GM21528 (cell line): Measurements from ENCODE around the gene ST6GALNAC2.

ENCODE experiments used
- ATAC-seq: cut with Tn5 transposase; IDR thresholded peaks from one replicate; pipeline ENCODE4 v1.9.1; 2021; ENCODE audit warnings: mild to moderate bottlenecking, moderate library complexity; ENCODE audit not compliant: unreplicated experiment, low FRiP score

The ST6GALNAC2 gene

GRCh38 chr17:76601065-76601464 lies 15.4 kb upstream of the ST6GALNAC2 start:
- ATAC-seq = no peak

GRCh38 chr17:76599694-76600460 lies 14.2 kb upstream of the ST6GALNAC2 start:
- ATAC-seq = no peak

DNA sequence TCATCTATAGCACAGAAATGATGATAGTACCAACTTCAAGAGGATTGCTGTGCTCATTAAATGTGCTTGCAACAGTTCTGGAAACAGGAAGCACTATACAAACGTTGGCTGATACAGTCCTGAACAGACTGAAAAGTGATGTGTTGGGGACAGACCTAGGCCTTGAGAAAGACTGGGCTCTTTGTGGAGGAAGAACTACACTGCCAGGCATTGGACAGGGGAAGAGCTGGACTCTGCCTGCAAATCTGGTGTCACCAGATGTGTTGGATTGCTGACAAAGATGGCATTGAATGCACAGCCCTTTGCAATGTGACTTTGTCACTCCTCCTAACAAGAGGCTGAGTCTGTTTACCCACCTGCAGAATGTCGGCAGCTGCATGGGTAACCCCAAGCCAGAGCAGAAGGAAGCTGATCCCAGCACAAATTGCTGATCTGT lies 12.4 kb upstream of the ST6GALNAC2 start:
- ATAC-seq = no peak

GRCh38 chr17:76597156-76598003 lies 11.7 kb upstream of the ST6GALNAC2 start:
- ATAC-seq = no peak

GRCh38 chr17:76594690-76595089 lies 9.0 kb upstream of the ST6GALNAC2 start:
- ATAC-seq = no peak

DNA sequence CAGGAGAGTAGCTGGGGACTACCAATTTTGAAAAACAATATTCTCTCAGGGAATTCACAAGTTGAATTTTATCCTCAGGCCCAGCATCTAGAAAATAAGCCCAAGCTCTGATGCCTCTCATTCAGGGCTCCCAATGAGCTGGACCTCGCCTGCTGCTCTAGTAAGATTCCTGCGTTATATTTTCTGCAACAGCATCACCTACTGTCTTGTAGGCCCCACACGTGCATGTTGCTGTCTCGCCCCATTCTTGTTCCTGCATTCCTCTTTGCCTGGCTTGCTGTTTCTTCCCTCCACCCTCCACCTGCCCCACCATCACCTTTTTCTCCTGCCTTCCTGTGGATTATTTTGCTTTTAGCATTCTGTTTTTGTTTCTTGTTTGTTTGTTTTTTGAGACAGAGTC lies 8.3 kb upstream of the ST6GALNAC2 start:
- ATAC-seq = no peak

GRCh38 chr17:76593384-76593826 lies 7.7 kb upstream of the ST6GALNAC2 start:
- no peak for ATAC-seq

DNA sequence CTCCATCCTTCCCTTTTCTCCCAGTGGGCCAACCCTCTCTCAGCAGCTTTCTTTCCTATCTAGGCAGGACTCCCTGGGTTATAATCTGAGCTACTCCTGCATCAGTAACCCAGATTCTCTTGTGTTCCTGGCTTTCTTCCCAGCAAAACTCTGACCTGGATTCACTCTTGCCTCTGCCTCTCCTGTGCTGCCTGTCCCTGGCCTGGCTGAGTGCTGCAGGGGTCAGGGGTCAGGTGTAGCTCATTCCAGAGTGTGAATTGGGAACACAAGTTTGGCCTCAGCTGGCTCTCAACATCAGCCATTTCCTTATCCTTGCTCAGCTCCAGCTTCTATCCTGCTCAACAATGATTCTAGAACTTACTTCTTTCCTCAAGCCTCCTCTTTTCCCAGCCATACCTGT lies 2.5 kb upstream of the ST6GALNAC2 start:
- ATAC-seq = no peak

DNA sequence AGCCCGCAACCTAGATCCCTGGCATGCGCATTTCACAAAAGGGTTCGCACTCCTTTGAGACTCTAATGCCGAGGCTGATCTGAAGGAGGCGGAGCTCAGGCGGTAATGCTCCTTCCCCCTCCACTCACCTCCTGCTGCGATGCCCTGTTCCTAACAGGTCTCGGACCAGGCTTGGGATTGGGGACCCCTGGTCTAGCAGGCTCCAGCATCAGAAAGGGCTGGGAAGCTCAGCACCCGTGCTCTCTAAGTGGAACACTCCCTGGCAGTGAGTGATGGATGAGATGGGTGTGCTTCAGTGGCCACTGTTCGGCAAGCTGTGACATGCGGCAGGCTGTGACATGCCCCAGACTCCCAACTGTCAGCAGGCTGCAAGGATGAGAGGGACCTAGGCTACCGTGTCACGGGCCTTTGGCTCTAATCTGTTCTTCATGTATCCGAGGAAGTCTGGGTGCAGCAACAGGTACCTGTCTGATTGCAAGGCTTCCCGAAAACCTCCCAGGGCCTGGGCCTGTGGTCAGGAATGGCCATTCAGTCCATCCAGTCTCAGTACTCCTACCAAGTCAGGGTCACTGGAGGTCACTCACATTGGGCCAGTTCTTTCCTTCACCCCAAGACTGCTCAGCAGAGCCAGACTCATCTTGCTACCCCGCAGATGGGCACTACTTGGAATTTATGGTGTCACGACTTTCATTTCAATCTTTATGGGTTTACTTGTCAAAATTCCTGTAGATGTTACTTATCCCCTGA lies 1.3 kb upstream of the ST6GALNAC2 start:
- no peak for ATAC-seq

DNA sequence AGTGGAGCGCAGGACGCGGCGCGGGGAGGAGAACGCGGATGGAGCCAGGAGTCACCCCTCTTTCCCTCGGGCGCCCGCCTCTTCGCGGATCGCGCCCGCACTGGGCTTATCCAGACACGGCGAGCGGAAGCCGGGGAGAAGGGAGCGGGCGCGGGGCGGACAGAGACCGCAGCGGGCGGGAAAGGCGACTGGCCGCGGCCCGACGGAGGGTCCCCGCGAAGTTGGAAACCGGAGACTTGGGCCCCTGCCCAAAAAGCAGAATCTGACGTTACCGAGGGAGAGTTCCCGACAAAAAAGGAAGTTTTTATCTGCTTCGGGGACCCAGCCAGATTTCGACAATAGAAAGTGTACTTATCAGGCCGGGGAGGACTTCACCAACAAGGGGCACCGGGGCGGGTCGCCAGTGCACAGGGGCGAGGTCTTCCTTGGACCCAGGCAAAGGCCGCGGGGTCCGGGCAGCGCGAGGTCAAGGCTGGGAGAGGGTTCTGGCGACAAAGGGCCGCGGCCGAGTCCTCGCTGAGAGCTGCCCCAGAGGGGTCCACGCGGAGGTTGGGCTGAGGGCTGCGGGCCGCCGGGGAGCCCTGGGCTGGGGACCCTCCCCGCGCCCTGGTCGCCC lies 519 bp downstream of the ST6GALNAC2 start:
- ATAC-seq = no peak

DNA sequence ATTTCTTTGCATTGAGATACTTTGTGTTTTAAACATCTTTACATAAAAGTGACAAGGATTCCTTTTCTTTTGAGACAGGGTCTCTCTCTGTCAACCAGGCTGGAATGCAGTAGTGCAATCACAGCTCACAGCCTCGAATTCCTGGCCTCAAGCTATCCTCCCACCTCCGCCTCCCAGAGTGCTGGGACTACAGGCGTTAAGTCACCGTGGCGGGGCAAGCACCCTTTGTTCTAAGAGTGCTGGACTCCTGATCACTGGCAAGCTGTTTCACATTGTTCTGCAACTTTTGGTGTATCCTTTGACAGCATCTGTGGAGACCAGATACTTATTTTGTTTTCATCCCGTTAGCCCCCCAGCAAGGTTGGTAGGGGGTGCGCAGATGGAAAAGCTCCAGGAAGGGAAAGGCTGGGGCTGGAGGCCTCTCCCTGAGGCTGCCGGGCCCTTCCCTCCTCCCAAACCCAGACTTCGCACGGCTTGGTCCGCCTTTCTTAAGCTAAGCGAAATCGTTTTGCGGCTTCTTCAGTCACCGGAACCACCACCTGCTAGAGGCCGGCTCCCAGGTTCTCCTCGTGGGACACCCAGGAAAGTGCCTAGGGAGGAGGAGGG lies 1.1 kb downstream of the ST6GALNAC2 start:
- ATAC-seq = no peak

DNA sequence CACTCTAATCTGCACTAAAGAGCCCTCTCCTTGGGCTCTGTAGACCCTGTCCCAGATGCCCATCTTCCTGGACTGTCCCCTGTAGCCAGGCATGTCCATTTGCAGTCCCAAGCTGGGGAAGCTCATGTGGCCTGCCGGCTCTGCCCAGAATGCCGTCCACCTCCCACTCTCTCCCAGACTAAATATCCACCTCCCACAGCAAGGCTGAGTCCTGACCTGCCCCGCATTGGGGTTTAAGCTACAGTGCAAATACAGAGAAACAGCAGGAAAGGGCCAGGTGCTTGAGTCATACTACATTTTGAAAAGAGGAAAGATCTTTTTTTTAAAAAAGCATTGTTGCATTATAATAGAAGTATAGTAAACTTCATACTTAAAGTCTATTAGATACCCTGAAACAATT lies 3.0 kb downstream of the ST6GALNAC2 start:
- ATAC-seq = no peak

GRCh38 chr17:76581515-76581914 lies 4.1 kb downstream of the ST6GALNAC2 start:
- no peak for ATAC-seq

GRCh38 chr17:76579281-76579680 lies 6.4 kb downstream of the ST6GALNAC2 start:
- ATAC-seq = no peak

GRCh38 chr17:76578376-76578775 lies 7.3 kb downstream of the ST6GALNAC2 start:
- ATAC-seq = no peak

GRCh38 chr17:76577876-76578275 lies 7.8 kb downstream of the ST6GALNAC2 start:
- ATAC-seq = no peak

GRCh38 chr17:76576189-76576588 lies 9.5 kb downstream of the ST6GALNAC2 start:
- no peak for ATAC-seq

DNA sequence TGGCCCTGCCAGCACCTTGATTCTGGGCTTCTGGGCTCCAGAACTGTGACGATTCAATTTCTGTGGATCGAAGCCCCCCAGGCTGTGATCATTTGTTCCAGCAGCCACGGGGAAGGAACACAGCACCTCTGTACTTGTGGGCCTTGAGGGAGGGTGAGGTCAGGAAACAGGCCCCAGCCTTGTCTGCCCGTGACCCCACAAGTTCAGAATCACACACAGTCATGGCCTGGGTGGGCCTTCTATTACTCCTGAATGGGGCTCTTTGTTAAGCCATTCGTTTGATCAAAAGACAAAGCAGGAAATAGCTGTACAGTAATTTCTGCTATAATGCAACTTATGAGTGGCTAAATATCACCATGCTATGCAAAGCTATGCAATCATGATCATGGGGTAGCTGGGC lies 10.1 kb downstream of the ST6GALNAC2 start:
- ATAC-seq = no peak

DNA sequence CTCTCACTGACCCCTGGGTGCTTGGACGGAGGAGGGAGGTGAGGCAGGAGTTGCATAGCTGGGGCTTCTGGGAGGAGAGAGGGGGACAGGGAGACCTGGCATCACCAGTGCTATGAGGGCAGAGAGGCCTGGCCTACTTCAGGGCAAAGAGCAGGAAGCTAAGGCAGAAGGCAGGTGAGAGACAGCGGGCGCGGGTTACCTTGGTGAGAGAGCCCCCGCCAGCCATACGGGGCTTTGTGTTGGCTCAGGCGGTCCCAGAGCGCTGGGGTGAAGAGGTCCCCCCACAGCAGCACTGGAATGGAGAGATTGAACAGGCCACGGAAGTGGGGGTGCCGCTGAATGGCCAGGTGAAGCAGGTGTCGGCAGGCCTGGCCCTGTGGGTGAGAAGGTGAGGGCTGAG lies 11.5 kb downstream of the ST6GALNAC2 start:
- ATAC-seq = no peak

- ATAC-seq = no peak
Measured at GRCh38 chr17:76573096-76573495, 12.6 kb downstream of the ST6GALNAC2 start.
